ENCODE results near the gene APOC4. TPM values are rescaled to one million over a fixed set of nuclear protein-coding genes. Genes with fewer than 3 reads are reported as not detected.

Gene APOC4
- polyA plus RNA-seq, 1 of the 3 experiments (the other 2 are of a cell fraction): not detected

GRCh38 chr19:44924243-44924725 lies 17.8 kb upstream of the APOC4 start:
- no peaks in the 10 kb centered on the region for H3F3A ChIP-seq (replicated peaks; ENCODE audit: insufficient read depth)
- H3K36me3 ChIP-seq (replicated peaks in 1 of 2; ENCODE audit: control insufficient read depth in 1 of 2, insufficient read depth in 2 of 2, low read length in 1 of 2): no peaks in the 10 kb centered on the region
- H3K4me3 ChIP-seq (ENCODE audit: low read depth in 2 of 2, low read length in 1 of 2): no peak overlapping the region
- no peak overlapping the region for H2AFZ ChIP-seq (ENCODE audit: low read depth)
- ChIA-PET POLR2A (no interaction called here), CTCF (interaction anchor here (1.7 to 3.2 kb wide), 2 partner anchors 21 to 28 kb away, joined by 6 to 14 read pairs; no protein-coding TSS in a partner anchor)
- H3K9me3 ChIP-seq: no peaks in the 10 kb centered on the region
- H4K20me1 ChIP-seq (ENCODE audit: insufficient read depth): no peaks in the 10 kb centered on the region
- no peaks in the 10 kb centered on the region for H3K79me2 ChIP-seq (ENCODE audit: insufficient read depth)
- H3K27ac ChIP-seq (ENCODE audit: low read depth in 2 of 2, low read length in 1 of 2): no peak overlapping the region
- 76% methylated on average over 8 of the region's 8 CpGs for WGBS (ENCODE audit: low lambda C conversion rate)
- H3K9ac ChIP-seq: no peak overlapping the region
- no peaks in the 10 kb centered on the region; a peak in 1 of 4 replicates for H3K4me1 ChIP-seq (ENCODE audit: control insufficient read depth in 1 of 2, insufficient read depth in 2 of 2, low read depth in 1 of 2, low read length in 1 of 2)
- no peaks in the 10 kb centered on the region for H3K9me2 ChIP-seq
- DNase-seq: no peak
- H3K4me2 ChIP-seq: no peak overlapping the region
- TF ChIP-seq EZH2phosphoT487 (IDR thresholded peaks at IDR 0.05; ENCODE audit: borderline replicate concordance, low read depth): no peak
- TF ChIP-seq, protein P1, sequence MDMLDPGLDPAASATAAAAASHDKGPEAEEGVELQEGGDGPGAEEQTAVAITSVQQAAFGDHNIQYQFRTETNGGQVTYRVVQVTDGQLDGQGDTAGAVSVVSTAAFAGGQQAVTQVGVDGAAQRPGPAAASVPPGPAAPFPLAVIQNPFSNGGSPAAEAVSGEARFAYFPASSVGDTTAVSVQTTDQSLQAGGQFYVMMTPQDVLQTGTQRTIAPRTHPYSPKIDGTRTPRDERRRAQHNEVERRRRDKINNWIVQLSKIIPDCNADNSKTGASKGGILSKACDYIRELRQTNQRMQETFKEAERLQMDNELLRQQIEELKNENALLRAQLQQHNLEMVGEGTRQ (IDR thresholded peaks at IDR 0.05; ENCODE audit: borderline replicate concordance, low read depth, low read length): no peak
- no peak for TF ChIP-seq GABPA (IDR thresholded peaks at IDR 0.05; ENCODE audit: low read depth)
- no peak for TF ChIP-seq RFX5 (IDR thresholded peaks at IDR 0.05; ENCODE audit: low read length)
- TF ChIP-seq YY1 (IDR thresholded peaks at IDR 0.05; ENCODE audit: low read depth): no peak
- no peak for TF ChIP-seq NFIC (IDR thresholded peaks at IDR 0.05; ENCODE audit: borderline replicate concordance)
- TF ChIP-seq CTCF (IDR thresholded peaks at IDR 0.05): no peak
- TF ChIP-seq SIN3A (IDR thresholded peaks at IDR 0.05; ENCODE audit: borderline replicate concordance, low read depth, low read length): no peak
- TF ChIP-seq PBX3 (IDR thresholded peaks at IDR 0.05): no peak
- no peak for TF ChIP-seq RAD21 (IDR thresholded peaks at IDR 0.05; ENCODE audit: low read length)
- H3K27me3 ChIP-seq (ENCODE audit: insufficient read depth): no peaks in the 10 kb centered on the region

DNA sequence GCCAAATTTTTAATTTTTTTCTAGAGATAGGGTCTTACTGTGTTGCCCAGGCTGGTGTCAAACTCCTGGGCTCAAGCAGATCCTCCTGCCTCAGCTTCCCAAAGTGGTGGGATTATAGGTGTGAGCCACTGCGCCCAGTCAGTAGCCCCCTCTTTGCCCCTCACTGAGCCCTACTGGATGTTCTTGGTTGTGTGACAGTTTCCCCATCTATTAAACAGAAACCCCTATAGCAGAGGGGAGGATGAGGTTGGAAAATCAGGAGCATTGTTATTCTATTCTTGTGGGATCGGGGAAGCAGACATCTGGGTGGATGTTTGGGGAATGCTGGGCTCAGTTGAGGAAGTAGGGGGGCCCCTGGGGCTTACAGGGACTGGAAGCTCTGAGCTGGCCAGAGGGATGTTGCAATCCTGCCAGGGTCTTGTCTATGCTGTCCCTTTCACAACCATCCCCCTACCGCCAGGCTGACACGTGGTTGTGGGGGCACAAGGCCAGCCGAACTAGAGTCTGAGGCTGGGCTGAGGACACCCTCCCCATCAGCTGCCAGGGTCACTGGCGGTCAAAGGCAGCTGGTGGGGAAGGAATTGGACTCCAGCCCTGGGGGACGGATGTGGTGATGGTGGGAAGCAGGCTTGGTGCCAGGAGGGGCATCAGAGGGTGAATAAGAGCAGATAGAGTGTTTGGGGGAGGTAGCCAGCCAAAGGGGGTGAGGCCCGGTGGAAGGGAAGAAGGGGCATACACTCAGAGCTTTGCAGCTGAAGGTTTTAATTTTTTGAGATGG lies 16.7 kb upstream of the APOC4 start:
- Histone ChIP-seq H3K79me2 (ENCODE audit: insufficient read depth) (no peaks in the 10 kb centered on the region), H3K4me2 (no peak overlapping the region), H3F3A (replicated peaks; ENCODE audit: insufficient read depth) (no peaks in the 10 kb centered on the region), H3K4me3 (ENCODE audit: low read depth in 2 of 2, low read length in 1 of 2) (no peak overlapping the region), H3K27ac (ENCODE audit: low read depth in 2 of 2, low read length in 1 of 2) (no peak overlapping the region), H3K36me3 (replicated peaks in 1 of 2; ENCODE audit: control insufficient read depth in 1 of 2, insufficient read depth in 2 of 2, low read length in 1 of 2) (no peaks in the 10 kb centered on the region), H4K20me1 (ENCODE audit: insufficient read depth) (no peaks in the 10 kb centered on the region), H3K27me3 (ENCODE audit: insufficient read depth) (no peaks in the 10 kb centered on the region), H3K9ac (no peak overlapping the region), H3K4me1 (ENCODE audit: control insufficient read depth in 1 of 2, insufficient read depth in 2 of 2, low read depth in 1 of 2, low read length in 1 of 2) (no peaks in the 10 kb centered on the region; a peak in 1 of 4 replicates), H3K9me3 (no peaks in the 10 kb centered on the region), H3K9me2 (no peaks in the 10 kb centered on the region), H2AFZ (ENCODE audit: low read depth) (no peak overlapping the region)
- DNase-seq: no peak
- 64% methylated on average over 8 of the region's 8 CpGs for WGBS (ENCODE audit: low lambda C conversion rate)
- CTCF ChIA-PET: interaction anchor here (0.7 to 3.2 kb wide), 3 partner anchors 10 to 384 kb away, joined by 3 to 14 read pairs (median 4); partner anchors contain the start of gene APOC1
- POLR2A ChIA-PET: no interaction called here
- TF ChIP-seq EP300 (IDR thresholded peaks at IDR 0.05; ENCODE audit: borderline replicate concordance in 1 of 2, low read depth in 1 of 2, low read length in 1 of 2) (no peak), RFX5 (IDR thresholded peaks at IDR 0.05; ENCODE audit: low read length) (no peak), MAX (IDR thresholded peaks at IDR 0.05; ENCODE audit: low read depth) (no peak), POLR2AphosphoS5 (IDR thresholded peaks at IDR 0.05; ENCODE audit: low read depth, low read length) (no peak), USF1 (IDR thresholded peaks at IDR 0.05; ENCODE audit: borderline replicate concordance, low read depth) (no peak), GATA2 (CRISPR knock-in tag; IDR thresholded peaks at IDR 0.05) (no peak), SIN3A (IDR thresholded peaks at IDR 0.05; ENCODE audit: borderline replicate concordance, low read depth, low read length) (no peak), PBX3 (IDR thresholded peaks at IDR 0.05) (no peak), JUND (IDR thresholded peaks at IDR 0.05) (no peak), NFIC (IDR thresholded peaks at IDR 0.05; ENCODE audit: borderline replicate concordance) (no peak)
- TF ChIP-seq, protein P1 (IDR thresholded peaks at IDR 0.05; ENCODE audit: borderline replicate concordance, low read depth, low read length): no peak

Measured in SK-N-SH (cell line).